HepG2 (cell line): ENCODE measurements around the gene COMP. TPM values are rescaled to one million over a fixed set of nuclear protein-coding genes. Genes with fewer than 3 reads are reported as not detected.

Experiments used
- EEA1 ChIP-seq: sonication (generic); formaldehyde crosslinking; IDR thresholded peaks from 2 replicates; pipeline ENCODE4 v1.5.1; 2020; ENCODE audit warnings: mild to moderate bottlenecking, missing genetic modification reagents, borderline replicate concordance
- FOXA3 ChIP-seq: IDR thresholded peaks from 2 replicates; pipeline ENCODE4 v1.6.1; 2016; ENCODE audit warnings: missing genetic modification reagents, missing compliant biosample characterization
- KLF15 ChIP-seq: sonication (generic); formaldehyde crosslinking; IDR thresholded peaks from 2 replicates; pipeline ENCODE4 v1.8.1; 2023; ENCODE audit warnings: borderline replicate concordance, mild to moderate bottlenecking, inconsistent platforms, missing genetic modification reagents, mixed read lengths
- MYC ChIP-seq: sonication (generic); formaldehyde crosslinking; IDR thresholded peaks from 2 replicates; pipeline ENCODE4 v1.9.0; 2021; ENCODE audit warnings: missing genetic modification reagents, borderline replicate concordance
- NR2F6 ChIP-seq, 2 experiments: IDR thresholded peaks; 2 replicates each; pipeline ENCODE4 v1.6.1; 2016; ENCODE audit warnings: antibody characterized with exemption in 1 of 2, mild to moderate bottlenecking in 1 of 2
- PHF21A ChIP-seq: sonication (generic); formaldehyde crosslinking; IDR thresholded peaks from 2 replicates; pipeline ENCODE4 v1.5.0; 2020; ENCODE audit warnings: mild to moderate bottlenecking, missing genetic modification reagents
- REL ChIP-seq: sonication (generic); formaldehyde crosslinking; conservative IDR thresholded peaks from 2 replicates; pipeline ENCODE4 v1.8.0; 2022; ENCODE audit warnings: mild to moderate bottlenecking, missing genetic modification reagents, moderate library complexity
- RERE ChIP-seq: IDR thresholded peaks from 2 replicates; pipeline ENCODE4 v1.6.1; 2016; ENCODE audit warnings: low read depth, missing genetic modification reagents, missing compliant biosample characterization
- TEAD3 ChIP-seq: optimal IDR thresholded peaks from 2 replicates; pipeline ENCODE3; 2016; ENCODE audit warnings: borderline replicate concordance
- ZBTB49 ChIP-seq: sonication (generic); formaldehyde crosslinking; IDR thresholded peaks from 2 replicates; pipeline ENCODE4 v1.4.0; 2020; ENCODE audit warnings: missing genetic modification reagents, borderline replicate concordance
- ZEB1 ChIP-seq: IDR thresholded peaks from 2 replicates; pipeline ENCODE4 v1.6.1; 2012; ENCODE audit warnings: mild to moderate bottlenecking, low read depth, inconsistent platforms; ENCODE audit not compliant: insufficient replicate concordance
- ZFP90 ChIP-seq: sonication (generic); formaldehyde crosslinking; IDR thresholded peaks from 2 replicates; pipeline ENCODE4 v1.8.0; 2022; ENCODE audit warnings: missing genetic modification reagents, mild to moderate bottlenecking, inconsistent platforms, borderline replicate concordance
- ZFX ChIP-seq: sonication (generic); formaldehyde crosslinking; IDR thresholded peaks from 2 replicates; pipeline ENCODE4 v1.4.0; 2020; ENCODE audit warnings: mild to moderate bottlenecking, low read depth, missing genetic modification reagents, moderate library complexity
- ZNF232 ChIP-seq: sonication (generic); formaldehyde crosslinking; IDR thresholded peaks from 2 replicates; pipeline ENCODE4 v1.4.0; 2020; ENCODE audit warnings: missing genetic modification reagents, borderline replicate concordance
- polyA plus RNA-seq, 8 experiments: library from polyadenylated mRNA; depleted of rRNA in 3 of 8; stranded (reverse) in 7 of 8; unstranded in 1 of 8; fragments of >200 nt; fragmentation: Illumina TruSeq in 4 of 8; extraction: Trizol in 4 of 8; gene quantifications; 2 replicates each; pipeline versions ENCODE4 v1.2.1 to v1.2.3, GENCODE V29; 2011 to 2016; ENCODE audit warnings: low read depth in 4 of 8, missing spikeins in 1 of 8, mixed read lengths in 1 of 8; ENCODE audit not compliant: insufficient read depth in 1 of 8
- total RNA-seq, 5 experiments: library from RNA; depleted of rRNA; stranded (reverse); fragments of >200 nt; fragmentation: Illumina TruSeq; extraction: Trizol; gene quantifications; 2 replicates each; pipeline ENCODE4 v1.2.3, GENCODE V29; 2016; ENCODE audit warnings: low read depth in 1 of 5
- TF ChIP-seq, protein P1 (sequence below): sonication (generic); formaldehyde crosslinking; IDR thresholded peaks from 2 replicates; pipeline ENCODE4 v1.4.0; 2020; ENCODE audit warnings: missing genetic modification reagents, borderline replicate concordance
- TF ChIP-seq, protein P2 (sequence below): sonication (generic); formaldehyde crosslinking; IDR thresholded peaks from 2 replicates; pipeline ENCODE4 v1.8.1; 2023; ENCODE audit warnings: missing genetic modification reagents, inconsistent platforms, borderline replicate concordance

COMP gene
- total and polyA plus RNA-seq, 2 of the 13 experiments (the other 11 are each of a cell fraction or from before 2014, with no cell fraction given): 0.04 to 0.13 TPM

- TF ChIP-seq, protein P1, sequence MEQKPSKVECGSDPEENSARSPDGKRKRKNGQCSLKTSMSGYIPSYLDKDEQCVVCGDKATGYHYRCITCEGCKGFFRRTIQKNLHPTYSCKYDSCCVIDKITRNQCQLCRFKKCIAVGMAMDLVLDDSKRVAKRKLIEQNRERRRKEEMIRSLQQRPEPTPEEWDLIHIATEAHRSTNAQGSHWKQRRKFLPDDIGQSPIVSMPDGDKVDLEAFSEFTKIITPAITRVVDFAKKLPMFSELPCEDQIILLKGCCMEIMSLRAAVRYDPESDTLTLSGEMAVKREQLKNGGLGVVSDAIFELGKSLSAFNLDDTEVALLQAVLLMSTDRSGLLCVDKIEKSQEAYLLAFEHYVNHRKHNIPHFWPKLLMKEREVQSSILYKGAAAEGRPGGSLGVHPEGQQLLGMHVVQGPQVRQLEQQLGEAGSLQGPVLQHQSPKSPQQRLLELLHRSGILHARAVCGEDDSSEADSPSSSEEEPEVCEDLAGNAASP (CRISPR knock-in tag): no peak
- TF ChIP-seq, protein P2, sequence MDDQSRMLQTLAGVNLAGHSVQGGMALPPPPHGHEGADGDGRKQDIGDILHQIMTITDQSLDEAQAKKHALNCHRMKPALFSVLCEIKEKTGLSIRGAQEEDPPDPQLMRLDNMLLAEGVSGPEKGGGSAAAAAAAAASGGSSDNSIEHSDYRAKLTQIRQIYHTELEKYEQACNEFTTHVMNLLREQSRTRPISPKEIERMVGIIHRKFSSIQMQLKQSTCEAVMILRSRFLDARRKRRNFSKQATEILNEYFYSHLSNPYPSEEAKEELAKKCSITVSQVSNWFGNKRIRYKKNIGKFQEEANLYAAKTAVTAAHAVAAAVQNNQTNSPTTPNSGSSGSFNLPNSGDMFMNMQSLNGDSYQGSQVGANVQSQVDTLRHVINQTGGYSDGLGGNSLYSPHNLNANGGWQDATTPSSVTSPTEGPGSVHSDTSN (CRISPR knock-in tag): no peak
- no peak for TF ChIP-seq ZNF232
- TF ChIP-seq ZFP90: no peak
- TF ChIP-seq KLF15 (CRISPR knock-in tag): no peak
- no peak for TF ChIP-seq NR2F6 (IDR thresholded peaks at IDR 0.05)
- TF ChIP-seq NR2F6 (CRISPR knock-in tag; IDR thresholded peaks at IDR 0.05): peak; percentile 35; the same call in 1 of the 2 replicates
- peak; percentile 68 for TF ChIP-seq TEAD3 (CRISPR knock-in tag)
- TF ChIP-seq RERE: no peak
- TF ChIP-seq MYC (CRISPR knock-in tag): peak; percentile 47; the same call in 1 of the 2 replicates
- peak; percentile 49; the same call in 1 of the 2 replicates for TF ChIP-seq PHF21A (CRISPR knock-in tag)
- no peak for TF ChIP-seq ZBTB49 (CRISPR knock-in tag)
- TF ChIP-seq EEA1 (CRISPR knock-in tag): no peak
- no peak for TF ChIP-seq REL (CRISPR knock-in tag)
- peak; percentile 35; the same call in 1 of the 2 replicates for TF ChIP-seq ZFX (CRISPR knock-in tag)
- no peak for TF ChIP-seq ZEB1
- TF ChIP-seq FOXA3 (CRISPR knock-in tag): no peak
Observed at GRCh38 chr19:18840288-18841267, 49.5 kb upstream of the COMP start (continued).
